Measurements from ENCODE around the gene FAM89A.

- TF ChIP-seq CTCF (IDR thresholded peaks at IDR 0.05) (no peak), POLR2A (IDR thresholded peaks at IDR 0.05) (no peak), POLR2AphosphoS5 (IDR thresholded peaks at IDR 0.05; ENCODE audit: insufficient read depth in 1 of 2, low read depth in 1 of 2) (no peak)
Observed at GRCh38 chr1:230992100-230992774, 47.8 kb downstream of the FAM89A start.

Data from vagina (tissue), 2 donors.